NT2/D1 (cell line): ENCODE measurements around the gene FCN1.

Experiments used
- DNase-seq: peaks from one replicate; pipeline ENCODE4 v3.0.0-alpha.2; 2011; ENCODE audit warnings: low read depth, low spot score
- H3K27me3 ChIP-seq: 2 replicates; pipeline ENCODE4 v1.6.0; 2011; ENCODE audit warnings: mild to moderate bottlenecking; ENCODE audit not compliant: insufficient read length, insufficient read depth
- H3K36me3 ChIP-seq: 2 replicates; pipeline ENCODE4 v1.6.1; 2011; ENCODE audit warnings: mild to moderate bottlenecking, low read length, mixed read lengths; ENCODE audit not compliant: insufficient read depth, insufficient read length
- H3K4me1 ChIP-seq: 2 replicates; pipeline ENCODE4 v1.5.1; 2011; ENCODE audit not compliant: insufficient read depth, insufficient read length
- H3K4me3 ChIP-seq: 2 replicates; pipeline ENCODE4 v1.5.1; 2011; ENCODE audit warnings: low read depth; ENCODE audit not compliant: insufficient read length
- H3K9ac ChIP-seq: 2 replicates; pipeline ENCODE4 v1.6.0; 2011; ENCODE audit warnings: low read depth; ENCODE audit not compliant: insufficient read length
- H3K9me3 ChIP-seq: 2 replicates; pipeline ENCODE4 v1.5.1; 2011; ENCODE audit warnings: mild to moderate bottlenecking, low read length; ENCODE audit not compliant: insufficient read depth
- SUZ12 ChIP-seq: IDR thresholded peaks from 2 replicates; pipeline ENCODE4 v1.6.1; 2011; ENCODE audit not compliant: insufficient read length, insufficient read depth; ENCODE audit errors: extremely low read depth
- YY1 ChIP-seq: IDR thresholded peaks from 2 replicates; pipeline ENCODE4 v1.6.1; 2011; ENCODE audit not compliant: insufficient read length, insufficient read depth
- ZNF274 ChIP-seq: IDR thresholded peaks from 2 replicates; pipeline ENCODE4 v1.6.1; 2011; ENCODE audit warnings: mild to moderate bottlenecking, low read depth, low read length

Gene FCN1

DNA sequence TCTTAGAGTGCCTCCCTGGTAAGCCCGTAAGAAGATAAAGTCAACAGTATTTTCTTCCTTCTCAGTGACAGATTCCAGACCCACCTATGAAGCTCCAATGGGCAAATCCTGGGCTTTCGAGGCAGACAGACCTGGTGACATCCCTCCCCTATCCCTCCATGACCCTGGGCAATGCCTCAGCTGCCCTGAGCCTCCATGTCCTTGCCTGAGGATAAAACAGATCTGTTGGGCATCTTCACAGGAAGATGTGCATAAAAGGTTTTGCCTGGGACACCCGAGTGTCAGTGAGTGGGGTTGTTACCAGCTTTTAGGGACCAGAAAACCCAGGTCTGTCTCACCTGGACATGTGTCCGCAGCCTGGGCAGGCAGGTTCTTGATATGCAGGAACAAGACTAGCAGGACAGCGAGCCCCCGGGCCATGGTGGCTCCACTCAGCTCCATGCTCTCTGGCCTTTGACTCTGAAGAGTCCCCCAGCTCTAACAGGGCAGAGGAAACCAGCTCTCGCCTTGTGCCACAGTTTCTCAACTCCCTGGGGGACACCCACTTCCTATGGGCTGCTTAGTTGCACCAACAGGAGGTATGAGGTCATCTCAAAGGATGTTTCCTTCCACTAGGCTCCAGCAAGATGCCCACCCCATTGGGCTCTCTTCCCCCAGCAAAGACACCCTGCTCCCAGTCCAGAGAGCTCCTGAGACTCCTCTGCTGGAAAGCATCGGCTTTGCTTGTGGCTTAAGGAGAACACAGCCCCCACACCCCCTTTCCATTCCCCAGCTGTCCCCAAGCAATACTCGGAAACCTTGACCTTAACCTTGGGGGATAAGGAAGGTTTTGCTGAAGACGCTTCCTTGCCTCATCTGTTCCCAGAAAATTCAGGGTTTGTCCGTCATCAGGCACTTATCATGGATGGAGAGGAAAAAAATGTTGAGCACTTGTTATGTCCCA lies at the start of gene FCN1:
Gene FCN1 (minus strand): TSS at position 482 of the 943 bp plus-strand sequence. CDS start 41 bp downstream, at position 441.
- TF ChIP-seq YY1: no peak
- no peak for TF ChIP-seq SUZ12
- TF ChIP-seq ZNF274: no peak
- Histone ChIP-seq H3K9ac (no peak within 1 kb of the TSS), H3K4me3 (no peak within 1 kb of the TSS), H3K4me1 (no peaks in the 10 kb centered on the region), H3K9me3 (peaks cover 21% of the 10 kb centered on the region), H3K36me3 (no peaks in the 10 kb centered on the region), H3K27me3 (no peaks in the 10 kb centered on the region)
- no peak for DNase-seq

DNA sequence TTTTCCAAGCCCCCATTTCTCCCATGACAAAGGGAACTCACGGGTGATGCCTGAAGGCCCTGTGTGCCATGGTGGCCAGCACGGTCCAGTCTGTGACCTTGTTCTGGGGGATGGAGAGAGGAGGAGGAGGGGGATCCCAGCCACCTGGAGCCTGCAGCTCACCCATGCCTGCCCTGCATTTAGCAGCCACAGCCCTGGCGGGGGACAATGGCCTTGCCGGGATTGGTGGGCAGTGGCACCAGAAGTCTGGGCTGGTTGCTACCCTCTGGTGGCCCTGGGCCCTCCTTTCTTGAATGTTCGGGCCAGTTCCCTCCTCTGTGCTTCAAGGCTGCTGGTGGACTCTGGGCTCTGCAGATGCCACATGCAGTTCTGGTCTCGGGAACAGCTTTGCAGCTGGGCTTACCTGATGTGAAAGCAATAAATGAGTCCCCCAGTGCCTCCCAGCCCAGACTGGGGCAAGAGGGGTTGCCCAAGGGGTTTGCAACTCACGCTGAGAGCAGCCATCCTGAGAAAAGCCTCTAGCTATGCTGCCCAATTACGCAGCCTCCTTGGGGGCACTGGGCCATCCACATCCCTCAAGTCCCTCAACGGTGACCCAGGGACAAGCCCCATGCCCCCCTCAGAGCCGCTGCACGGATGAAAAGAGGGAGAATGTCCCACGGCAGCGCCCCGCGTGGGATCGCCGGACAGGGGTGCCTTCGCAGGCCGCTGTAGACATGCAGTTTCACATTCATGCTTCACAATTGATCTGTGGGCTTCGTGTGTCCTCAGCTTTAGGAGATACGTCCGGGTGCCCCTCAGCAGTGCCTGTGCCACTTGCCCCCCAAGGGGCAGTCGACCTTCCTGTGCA lies 49.2 kb upstream of the FCN1 start:
- TF ChIP-seq SUZ12 (no peak), YY1 (no peak)
- Histone ChIP-seq H3K27me3 (peaks cover 8% of the 10 kb centered on the region), H3K36me3 (no peaks in the 10 kb centered on the region), H3K4me1 (peaks cover 17% of the 10 kb centered on the region), H3K9ac (no peak overlapping the region), H3K9me3 (0 out of 2 replicates have a peak, but pooled peaks cover 4% of the 10 kb centered on the region), H3K4me3 (no peak overlapping the region)
- no peak for DNase-seq

- Histone ChIP-seq H3K27me3 (peaks cover 7% of the 10 kb centered on the region), H3K4me1 (peaks cover 17% of the 10 kb centered on the region), H3K9ac (no peak overlapping the region), H3K9me3 (0 out of 2 replicates have a peak, but pooled peaks cover 4% of the 10 kb centered on the region), H3K36me3 (no peaks in the 10 kb centered on the region), H3K4me3 (no peak overlapping the region)
- TF ChIP-seq SUZ12 (no peak), YY1 (no peak), ZNF274 (no peak)
- DNase-seq: no peak
These were observed 48.6 kb upstream of the FCN1 start for GRCh38 chr9:134966270-134966669.

GRCh38 chr9:134965851-134966250 lies 48.1 kb upstream of the FCN1 start:
- no peak overlapping the region for H3K9ac ChIP-seq
- TF ChIP-seq ZNF274: no peak
- TF ChIP-seq SUZ12: no peak
- H3K4me1 ChIP-seq: peaks cover 17% of the 10 kb centered on the region
- H3K9me3 ChIP-seq: 0 out of 2 replicates have a peak, but pooled peaks cover 4% of the 10 kb centered on the region
- no peaks in the 10 kb centered on the region for H3K36me3 ChIP-seq
- no peak for DNase-seq
- H3K27me3 ChIP-seq: peaks cover 7% of the 10 kb centered on the region
- no peak overlapping the region for H3K4me3 ChIP-seq

- no peaks in the 10 kb centered on the region for H3K36me3 ChIP-seq
- no peak for TF ChIP-seq ZNF274
- no peak for TF ChIP-seq YY1
- no peak for TF ChIP-seq SUZ12
These were observed 47.7 kb upstream of the FCN1 start for GRCh38 chr9:134965411-134965810.

DNA sequence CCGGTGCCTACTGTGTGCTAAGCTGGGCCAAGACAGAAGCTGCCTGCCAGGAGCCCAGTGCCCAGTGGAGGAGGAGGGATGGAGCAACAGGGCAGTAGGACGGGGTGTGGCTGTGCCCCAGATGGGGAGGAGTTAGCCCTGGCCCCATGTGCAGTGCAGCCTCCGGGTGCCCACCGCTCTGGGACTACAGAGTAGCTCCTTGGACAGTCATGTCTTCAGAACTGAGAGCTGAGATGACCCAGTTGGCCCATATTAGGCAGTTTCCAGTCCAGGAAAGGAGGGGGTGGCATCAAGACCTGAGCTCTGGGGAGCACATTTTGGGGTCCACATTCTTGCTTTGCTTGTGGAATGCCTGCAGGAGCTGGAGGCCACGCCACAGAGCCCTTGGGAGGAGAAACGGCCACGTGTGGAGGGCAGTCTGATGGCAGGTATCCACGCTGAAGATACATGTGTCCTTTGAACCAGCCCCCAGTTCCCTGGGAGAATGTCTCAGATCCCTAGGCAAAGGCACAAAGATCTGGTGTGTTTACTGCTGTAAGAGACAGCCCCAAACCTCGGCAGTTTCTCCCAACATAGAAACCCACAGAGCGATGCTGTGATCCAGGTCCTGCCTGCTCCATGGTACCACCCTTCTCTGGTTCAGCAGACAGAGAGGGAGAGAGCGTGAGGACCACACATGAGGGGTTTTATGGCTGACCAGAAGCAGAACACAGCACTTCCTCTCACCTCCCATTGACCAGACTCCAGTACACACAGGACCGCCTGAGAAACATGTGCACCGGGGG lies 46.8 kb upstream of the FCN1 start:
- no peak for DNase-seq
- no peak overlapping the region for H3K4me3 ChIP-seq
- H3K9me3 ChIP-seq: 0 out of 2 replicates have a peak, but pooled peaks cover 4% of the 10 kb centered on the region
- H3K27me3 ChIP-seq: peaks cover 7% of the 10 kb centered on the region
- H3K36me3 ChIP-seq: no peaks in the 10 kb centered on the region
- no peak for TF ChIP-seq ZNF274
- no peak for TF ChIP-seq YY1
- TF ChIP-seq SUZ12: no peak
- no peak overlapping the region for H3K9ac ChIP-seq
- peaks cover 17% of the 10 kb centered on the region for H3K4me1 ChIP-seq

More at GRCh38 chr9:134965411-134965810, 47.7 kb upstream of the FCN1 start:
- H3K9ac ChIP-seq: no peak overlapping the region
- no peak overlapping the region for H3K4me3 ChIP-seq
- peaks cover 7% of the 10 kb centered on the region for H3K27me3 ChIP-seq
- DNase-seq: no peak
- peaks cover 17% of the 10 kb centered on the region for H3K4me1 ChIP-seq
- 0 out of 2 replicates have a peak, but pooled peaks cover 4% of the 10 kb centered on the region for H3K9me3 ChIP-seq
